Esophagus mucosa (tissue), 1 donor: ENCODE data around the gene KRT3. TPM values are rescaled to one million over a fixed set of nuclear protein-coding genes. Genes with fewer than 3 reads are reported as not detected.

Experiments used
- ATAC-seq: fragments of 200-7000 bp; cut with Tn5 transposase; one replicate; pipeline ENCODE4 v1.9.1; 2020
- total RNA-seq: library from RNA; stranded (reverse); gene quantifications from one replicate; pipeline ENCODE4 v1.2.4, GENCODE V29; 2023
- donor health status: DM: yes; HTN: yes; CAD: no.

Gene KRT3
- total RNA-seq, result 1.0 TPM

GRCh38 chr12:52795694-52796428, at the start of gene KRT3:
Gene KRT3, minus strand, starts transcription at chr12:52796117. Its CDS starts 75 bp downstream, at chr12:52796042.
- ATAC-seq, result no peak

DNA sequence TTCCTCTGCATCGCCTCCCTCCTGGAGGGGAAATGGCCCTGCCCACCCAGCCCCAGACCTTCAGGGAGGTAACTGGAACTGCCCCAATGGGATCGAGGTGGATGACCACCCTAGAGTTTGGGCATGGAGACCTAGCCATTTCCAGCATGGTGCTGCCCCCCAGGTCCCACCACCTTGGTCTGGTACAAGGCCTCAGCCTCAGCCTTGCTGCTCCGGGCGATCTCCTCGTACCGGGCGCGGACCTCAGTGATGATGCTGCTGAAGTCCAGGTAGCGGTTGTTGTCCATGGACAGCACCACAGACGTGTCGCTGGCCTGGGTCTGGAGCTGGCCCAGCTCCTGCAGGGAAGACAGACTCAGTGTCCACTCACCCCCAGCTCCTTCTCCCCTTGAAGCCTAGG, 48.5 kb upstream of the KRT3 start:
- ATAC-seq, result no peak

GRCh38 chr12:52839436-52840105, 43.7 kb upstream of the KRT3 start:
- ATAC-seq, result no peak

DNA sequence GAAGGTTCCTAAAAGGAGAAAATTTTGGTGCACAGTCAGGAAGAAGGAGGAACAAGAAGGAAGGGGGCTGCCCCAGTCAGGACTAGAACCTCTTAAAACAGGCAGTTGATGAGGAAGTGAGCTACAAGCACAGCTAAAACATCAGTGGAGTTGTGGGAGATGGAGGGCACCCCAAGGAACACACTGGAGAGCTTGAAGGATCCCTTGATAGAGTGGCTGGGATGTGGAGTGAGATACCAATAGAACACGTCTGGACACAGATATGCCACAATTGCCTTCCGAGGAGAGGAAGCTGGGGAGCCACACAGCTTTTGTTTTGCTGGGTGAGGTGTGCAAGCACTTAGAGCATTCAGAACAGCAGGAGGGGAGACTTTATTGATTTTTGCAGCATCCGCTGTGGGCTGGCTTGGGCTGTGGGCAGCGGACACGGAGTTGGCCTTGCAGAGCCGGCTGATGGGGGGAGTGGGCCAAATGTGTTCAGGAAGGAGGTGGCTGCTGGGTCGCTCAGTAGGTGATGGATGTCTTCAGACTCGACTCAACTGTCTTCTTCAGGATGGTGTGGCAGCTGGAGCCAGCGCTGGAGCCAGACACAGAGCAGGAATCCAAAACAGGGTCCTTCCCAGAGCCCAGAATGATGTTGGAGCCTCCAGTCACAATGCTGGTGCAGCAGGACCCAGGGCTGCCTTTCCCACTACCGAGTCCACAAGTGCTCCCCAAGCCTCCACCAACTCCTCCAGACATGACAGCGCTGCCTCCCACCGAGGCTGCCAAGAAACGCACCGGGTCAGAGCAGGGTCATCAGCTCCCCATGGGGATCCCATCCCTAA, 42.9 kb upstream of the KRT3 start:
- ATAC-seq, result no peak

- ATAC-seq, result no peak
These were observed 42.1 kb upstream of the KRT3 start for GRCh38 chr12:52837781-52838608.

GRCh38 chr12:52837413-52837741, 41.5 kb upstream of the KRT3 start:
- peak; percentile 70 for ATAC-seq

DNA sequence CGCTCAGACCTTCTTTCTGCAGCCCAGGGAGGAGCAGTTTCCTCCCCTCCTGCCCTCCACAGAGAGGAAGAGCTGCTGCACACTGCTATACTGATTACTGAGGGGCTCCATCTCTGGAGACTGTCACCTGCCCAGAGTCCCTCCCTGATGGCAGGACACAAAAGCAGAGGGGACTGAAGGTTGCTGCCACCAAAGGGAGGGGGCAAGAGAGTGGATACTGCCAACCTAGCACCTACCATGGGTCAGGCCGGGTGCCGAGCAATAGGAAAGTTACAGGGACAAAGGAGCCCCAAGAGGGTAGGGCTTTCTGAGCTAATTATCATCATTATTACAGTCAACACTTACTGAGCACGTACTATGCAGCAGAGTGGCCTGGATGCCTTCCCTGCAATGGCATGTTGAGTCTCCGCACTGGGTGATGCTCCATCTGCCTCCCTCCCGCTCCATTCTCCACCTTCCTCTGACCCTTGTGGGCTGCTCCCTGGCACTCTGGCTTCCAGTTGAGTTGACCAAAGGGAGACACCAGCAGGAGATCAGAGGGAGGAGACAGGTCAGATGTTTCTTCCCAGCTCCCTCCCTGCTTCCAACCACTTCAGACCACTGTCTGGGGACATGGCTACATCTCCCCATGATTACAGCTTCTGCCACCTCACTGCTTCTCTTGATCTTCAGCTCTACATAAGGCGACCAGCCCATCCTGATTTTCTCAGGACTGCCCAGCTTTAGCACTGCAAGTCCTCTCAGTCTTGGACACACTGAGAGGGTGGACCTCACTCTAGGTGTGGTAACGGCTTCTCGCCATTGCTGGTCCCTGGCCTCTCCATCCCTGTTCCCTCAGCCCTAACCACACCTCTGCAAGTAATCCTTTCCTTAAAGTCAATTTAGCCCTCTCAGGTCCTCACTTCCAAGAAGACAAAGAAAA, 40.8 kb upstream of the KRT3 start:
- peak; percentile 20 for ATAC-seq

DNA sequence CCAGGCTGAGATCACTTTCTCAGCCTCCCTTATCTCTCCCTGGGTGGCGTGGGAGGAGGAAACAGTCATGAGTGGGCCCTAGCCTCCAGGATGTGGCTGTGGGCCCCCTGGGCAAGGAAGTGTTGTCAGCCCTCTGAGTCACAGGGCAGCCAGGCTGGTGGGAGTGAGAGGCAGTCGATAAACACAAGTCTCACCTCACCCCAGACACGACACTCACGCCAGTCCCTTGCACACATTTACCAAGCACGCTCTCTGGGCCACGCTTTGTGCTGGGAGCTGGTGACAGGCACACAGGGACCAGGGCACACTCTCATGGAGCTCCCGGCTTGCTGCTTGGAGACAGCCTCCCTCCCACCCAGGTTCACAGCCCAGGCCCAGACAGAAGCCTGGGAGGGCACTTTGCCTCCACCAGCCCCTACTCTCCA, 40.1 kb upstream of the KRT3 start:
- ATAC-seq, result peak; percentile 5

DNA sequence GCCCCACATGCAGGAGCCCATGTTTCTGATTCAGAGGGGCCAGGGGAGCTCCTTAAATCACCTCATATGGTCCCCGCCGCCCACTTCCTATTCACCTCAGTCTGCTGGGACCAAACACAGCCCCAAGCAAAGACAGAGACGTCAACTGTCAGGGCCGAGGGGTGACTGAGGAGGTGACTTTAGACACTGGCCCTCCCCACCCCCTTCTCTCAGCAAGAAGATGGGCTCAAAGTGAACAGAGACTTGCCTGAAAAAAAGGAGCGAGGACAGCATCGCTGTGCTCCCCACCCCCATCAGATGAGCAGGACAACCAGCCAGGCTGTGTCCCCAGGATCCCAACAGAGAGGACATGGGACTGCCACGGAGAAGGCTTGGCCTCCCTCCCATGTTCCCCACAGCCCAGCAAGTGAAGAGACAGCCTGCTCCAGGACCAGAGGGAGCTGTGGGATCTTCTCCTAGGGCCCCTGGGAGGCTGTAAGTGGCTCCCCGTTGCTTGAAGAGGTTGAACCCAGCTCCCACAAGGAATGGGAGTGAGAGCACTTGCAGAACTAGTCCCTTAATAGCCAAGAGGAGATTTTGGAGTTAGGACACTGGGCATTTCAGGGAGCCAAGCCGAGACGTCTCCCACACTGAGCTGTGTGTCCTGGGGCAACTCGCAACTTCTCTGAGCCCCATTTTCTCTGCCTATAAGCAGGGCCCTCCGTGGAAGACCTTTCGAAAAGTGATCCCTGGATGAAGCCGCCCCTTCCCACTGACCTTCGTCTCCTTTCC, 39.5 kb upstream of the KRT3 start:
- no peak for ATAC-seq

GRCh38 chr12:52834727-52835001, 38.7 kb upstream of the KRT3 start:
- no peak for ATAC-seq

DNA sequence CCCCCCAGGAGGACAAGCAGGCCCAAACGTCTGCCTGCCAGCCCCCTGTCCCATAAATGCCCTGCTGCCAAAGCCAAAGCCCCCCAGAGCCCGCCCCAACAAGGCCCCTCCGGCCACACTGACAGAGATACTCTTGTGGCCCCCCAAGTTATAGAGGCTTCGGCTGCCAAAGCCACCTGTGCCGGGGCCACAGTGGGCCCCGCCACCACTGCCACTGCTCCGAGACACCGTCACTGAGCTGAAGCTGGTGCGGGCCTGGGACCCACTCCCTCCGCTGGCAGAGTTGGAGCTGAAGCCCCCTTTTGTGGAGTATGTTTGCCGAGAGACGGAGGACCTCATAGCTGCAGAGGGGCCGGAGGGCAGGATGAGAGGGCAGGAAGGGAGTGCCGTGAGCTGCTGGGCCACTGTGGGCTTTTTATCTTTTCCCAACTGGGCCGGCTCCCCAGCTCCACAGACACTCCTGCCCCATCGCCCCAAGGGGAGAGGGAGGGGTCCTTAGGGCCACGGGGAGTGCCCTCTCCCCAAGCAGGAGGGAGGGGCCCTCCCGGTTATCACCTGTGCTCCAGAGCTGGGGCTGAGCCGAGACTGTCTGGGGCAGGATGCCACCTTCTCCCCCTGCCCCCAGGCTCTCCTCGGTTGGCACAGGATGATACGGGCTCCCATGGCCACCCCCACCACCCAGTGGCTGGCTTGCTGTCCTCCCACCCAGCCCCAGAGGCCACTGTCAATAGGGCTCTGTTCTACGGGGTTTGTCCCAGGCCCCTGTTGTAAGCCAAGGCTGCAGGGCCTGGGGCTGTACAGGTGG, 38.2 kb upstream of the KRT3 start, which contains the start of gene KRT79:
Gene KRT79 (minus strand): TSS at position 390 of the 805 bp plus-strand sequence. CDS start 51 bp downstream, at position 339.
- ATAC-seq, result no peak

- ATAC-seq, result no peak
These were observed 37.3 kb upstream of the KRT3 start for GRCh38 chr12:52832985-52833905.

DNA sequence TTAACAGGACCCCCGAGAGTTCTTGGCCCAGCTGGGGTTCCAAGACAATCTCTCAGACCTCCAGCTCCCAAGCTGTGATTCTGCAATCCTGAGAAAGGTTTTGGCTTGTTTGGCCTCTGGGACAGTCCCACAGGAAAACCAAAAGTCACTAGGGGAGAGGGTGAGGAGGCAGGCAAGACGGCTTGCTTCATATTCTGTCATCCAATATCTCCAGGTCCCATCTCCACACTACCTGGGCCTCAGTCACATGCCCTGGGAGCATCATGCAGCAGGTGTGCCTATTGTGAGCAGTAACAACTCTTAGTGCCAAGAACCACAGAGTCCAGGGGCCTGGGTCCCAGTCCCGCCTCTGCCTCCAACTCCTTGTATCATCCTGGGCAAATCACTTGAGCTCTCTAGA, 36.5 kb upstream of the KRT3 start:
- ATAC-seq, result no peak

DNA sequence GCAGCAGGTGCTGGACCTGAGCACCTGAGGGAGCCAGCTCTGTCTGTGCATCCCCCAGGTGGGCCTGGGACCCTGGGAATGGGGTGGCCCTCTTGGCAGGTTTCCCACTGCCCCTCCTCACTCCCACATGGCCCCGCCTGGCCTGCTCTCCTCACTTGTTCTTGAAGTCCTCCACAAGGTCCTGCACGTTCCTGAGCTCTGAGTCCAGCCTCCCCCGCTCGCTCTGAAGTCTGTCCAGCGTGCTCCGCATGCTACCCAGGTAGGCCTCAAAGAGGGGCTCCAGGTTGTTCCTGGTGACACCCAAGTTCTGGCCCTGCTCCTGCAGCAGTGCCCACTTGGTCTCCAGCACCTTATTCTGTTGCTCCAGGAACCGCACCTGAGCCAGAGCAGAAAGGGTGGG, 35.3 kb upstream of the KRT3 start:
- ATAC-seq, result no peak

GRCh38 chr12:52829986-52830770, 34.3 kb upstream of the KRT3 start:
- no peak for ATAC-seq

DNA sequence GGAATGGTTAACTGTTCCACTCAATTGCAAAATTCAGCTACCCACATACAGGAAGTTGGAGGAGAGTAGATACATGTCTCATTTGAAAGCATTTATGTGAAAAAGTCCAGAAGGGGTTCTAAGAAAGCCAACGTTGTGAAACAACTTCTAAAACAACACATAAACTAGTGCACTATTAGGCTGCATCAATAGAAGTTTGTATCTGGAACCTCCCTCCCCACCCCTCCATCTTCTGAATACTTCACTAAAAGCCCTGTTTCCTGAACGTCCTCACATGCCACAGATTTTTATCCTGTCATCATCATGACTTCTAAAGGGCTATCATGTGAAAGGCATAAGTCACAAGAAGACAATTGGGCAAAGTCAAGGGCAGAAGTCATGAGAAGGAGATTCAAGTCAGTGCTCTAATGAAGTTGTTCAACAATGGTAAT, 32.7 kb upstream of the KRT3 start:
- ATAC-seq, result no peak

DNA sequence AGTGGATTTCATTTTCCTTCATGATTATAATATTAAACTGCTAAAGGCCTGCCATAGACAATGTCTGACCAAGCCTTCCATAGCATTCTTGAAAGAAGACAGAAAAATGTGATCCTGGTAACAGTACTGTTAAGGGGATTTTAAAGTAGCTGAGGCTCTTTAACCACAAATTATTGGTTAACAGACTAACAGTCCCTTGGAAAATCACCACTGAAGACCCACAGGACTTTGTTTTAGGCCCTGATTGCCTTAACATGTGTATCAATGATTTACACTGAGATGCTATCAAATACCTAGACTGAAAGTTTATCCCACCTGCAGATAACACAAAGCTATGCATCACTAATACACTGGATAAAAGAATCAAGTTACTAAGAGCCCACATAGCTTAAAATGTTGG, 32.2 kb upstream of the KRT3 start:
- ATAC-seq, result no peak
